ENCODE data around the gene SDCCAG8.

SDCCAG8 gene

DNA sequence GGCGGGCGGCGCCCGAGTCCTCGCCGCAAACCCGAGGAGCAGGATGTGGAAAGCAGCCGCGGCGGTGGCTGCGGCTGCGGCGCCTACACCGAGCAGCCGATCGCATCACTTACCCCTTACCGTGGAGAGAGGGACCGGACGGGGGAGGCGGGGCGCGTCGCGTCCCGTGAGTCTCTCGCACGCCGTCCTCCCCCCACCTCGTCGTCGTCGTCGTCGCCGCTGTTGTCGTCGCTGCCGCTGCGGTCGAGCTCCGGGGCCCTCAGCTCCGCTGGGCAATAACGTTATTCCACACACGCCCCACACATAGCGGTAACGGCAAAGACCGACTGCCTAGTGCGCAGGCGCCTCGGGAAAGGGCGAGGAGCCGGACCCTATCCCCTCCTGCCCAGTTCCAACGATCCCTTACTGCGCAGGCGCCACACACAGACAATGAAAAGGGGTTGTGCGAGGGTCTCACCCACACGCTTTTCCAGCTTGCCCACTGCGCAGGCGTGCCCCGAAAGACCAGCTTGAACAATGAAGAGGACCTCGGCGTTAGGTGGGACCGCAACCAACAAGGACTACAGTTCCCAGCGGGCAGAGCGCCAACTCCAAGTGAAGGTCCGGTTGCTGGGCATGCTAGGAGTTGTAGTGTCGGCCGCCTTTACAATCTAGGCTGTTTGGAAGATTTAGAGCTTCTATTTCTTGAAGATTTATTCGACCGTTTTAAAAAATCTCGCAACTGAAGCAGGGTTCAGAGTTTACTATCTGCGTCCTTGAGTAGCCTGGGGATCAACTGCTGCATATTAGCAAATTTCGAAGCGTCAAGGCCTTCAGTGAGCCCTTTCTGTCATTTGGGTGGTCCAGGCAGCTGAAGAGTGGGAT, 682 bp upstream of the SDCCAG8 start, which contains the start of gene CEP170:
CEP170 (minus strand) TSS at position 355 of the 864 bp plus-strand sequence. CDS start 30,001 bp downstream, outside the sequence.
- DNase-seq: peak; percentile 91

DNA sequence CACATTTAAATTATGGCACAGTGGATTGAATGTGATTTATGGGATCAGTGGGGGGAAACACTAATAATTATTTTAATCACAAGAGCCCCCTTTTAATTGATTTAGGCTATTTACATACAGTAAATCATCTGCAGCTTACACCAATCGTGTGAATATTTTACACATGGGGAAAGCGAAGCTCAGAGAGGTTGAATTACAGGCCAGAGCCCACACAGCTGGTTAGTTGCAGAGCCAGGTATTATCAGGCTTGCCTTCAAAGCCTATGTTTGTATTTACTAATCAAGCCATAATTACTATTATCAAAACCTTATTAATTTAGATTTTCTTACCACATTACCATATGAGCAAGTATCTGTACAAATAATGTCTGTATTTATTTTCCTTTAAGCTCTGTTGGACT, 749 bp downstream of the SDCCAG8 start:
- no peak for DNase-seq

DNA sequence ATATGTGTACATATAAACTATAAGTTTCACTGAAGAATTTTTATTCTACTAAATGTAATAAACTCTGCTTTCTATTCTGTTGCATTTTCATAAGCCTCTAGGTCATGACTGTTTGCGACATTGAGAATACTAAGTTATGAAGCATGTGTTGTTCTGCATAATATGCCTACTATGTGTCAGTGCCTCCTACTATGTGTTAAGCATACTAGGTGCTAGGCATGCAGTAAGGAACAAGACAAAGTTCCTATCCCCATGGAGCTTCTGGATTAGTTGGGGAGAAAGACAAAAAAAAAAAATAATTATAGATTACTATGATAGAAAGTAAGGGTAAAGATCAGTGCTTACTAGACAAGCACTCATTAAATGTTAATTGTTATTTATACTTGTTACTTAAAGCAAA, 1.3 kb downstream of the SDCCAG8 start:
- DNase-seq: no peak

DNA sequence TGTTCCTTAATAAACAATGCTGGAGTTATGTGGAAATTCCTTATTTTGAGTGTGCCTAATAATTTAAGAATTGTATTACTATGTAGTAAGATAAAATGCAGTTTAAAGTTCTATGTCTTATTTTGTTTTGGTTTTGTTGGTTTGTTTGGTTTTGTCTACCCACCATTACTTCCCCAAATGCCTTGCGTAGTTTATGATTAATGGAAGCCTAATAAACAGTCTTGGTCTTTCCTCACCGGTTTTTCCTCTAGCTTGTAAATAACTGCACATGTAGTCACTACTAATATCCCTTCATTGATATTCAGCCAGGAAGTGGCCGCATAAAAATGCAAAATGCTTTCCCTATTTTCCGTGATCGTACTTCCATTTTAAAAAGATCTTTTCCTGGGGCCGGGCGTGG, 2.9 kb downstream of the SDCCAG8 start:
- DNase-seq: no peak

DNA sequence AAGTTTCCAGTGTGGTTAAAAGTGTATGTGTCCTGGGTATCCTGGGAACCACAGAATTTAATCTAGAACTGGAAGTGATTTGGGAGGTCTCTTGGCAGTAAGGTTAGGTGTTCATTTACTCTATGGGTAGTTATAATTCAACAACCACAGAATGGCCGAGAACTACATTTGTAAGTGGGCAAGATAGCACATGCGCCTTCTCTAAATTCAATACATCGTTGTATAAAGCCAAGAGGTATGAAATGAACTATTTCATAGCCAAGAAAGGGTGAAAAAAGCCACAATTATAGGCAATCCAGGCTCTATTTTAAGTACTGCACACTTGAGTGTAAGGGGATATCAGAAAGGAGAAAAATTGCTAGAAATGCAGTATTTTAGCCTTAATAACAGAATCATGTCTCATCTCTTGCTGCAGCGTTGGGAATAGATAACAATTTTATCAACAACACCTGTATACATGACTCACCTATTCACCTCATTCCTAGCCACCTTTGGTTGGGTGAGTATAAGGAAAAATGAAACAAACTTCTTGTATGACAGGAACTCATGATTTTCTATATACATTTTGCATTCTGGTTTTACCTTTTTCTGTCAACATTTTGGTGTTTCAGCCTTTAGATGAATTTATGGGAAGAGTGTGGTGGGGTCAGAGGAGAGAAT, 4.5 kb downstream of the SDCCAG8 start:
- DNase-seq: no peak

DNA sequence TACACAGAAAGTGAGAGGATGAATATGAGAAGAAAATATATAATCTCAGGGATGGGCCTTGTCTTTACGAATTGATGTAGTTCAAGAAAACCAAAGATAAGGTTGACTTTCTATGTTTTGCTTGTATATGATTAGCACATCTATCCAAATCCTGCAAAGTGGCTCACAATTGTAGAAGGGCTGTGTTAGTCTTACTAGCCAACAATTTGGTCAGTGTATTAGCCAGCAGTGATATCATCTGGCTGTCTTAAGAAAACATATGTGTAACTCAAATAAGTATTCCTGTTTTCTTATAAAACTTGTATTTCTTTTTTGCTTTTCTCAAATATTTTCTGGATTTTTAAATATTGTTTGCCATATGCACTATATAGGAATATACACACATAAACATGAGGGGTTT, 5.5 kb downstream of the SDCCAG8 start:
- DNase-seq: no peak

DNA sequence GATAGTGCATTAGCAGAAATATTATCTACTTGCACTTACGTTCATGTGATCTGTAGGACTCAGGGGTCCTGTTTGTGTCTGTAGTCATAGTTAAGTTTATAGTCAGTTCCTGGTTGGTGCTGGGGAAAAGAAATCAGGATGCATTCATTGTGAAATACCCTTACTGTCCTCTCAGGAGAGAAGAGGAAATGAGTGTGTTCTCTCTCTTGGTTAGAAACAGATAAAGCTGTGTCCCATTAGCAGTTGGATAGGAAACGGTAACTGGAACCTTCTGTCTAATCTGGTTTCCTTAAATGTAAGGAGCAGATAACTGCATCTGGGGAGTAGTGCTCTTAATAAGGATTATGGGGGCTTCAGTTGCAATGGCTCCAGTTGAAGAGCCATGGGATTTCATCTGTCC, 8.9 kb downstream of the SDCCAG8 start:
- DNase-seq: no peak

DNA sequence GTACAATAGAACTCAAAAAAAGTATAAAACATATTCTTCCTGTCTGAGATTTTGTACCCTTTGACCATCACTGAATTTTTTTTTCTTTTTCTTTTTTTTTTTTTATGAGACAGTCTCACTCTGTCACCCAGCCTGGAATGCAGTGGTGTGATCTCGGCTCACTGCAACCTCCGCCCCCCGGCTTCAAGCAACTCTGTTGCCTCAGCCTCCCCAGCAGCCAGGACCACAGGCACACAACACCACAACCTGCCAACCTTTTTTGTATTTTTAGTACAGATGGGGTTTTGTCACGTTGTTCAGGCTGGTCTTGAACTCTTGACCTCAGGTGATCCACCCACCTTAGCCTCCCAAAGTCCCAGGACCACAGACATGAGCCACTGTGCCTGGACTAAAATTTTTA, 10.4 kb downstream of the SDCCAG8 start:
- no peak for DNase-seq

DNA sequence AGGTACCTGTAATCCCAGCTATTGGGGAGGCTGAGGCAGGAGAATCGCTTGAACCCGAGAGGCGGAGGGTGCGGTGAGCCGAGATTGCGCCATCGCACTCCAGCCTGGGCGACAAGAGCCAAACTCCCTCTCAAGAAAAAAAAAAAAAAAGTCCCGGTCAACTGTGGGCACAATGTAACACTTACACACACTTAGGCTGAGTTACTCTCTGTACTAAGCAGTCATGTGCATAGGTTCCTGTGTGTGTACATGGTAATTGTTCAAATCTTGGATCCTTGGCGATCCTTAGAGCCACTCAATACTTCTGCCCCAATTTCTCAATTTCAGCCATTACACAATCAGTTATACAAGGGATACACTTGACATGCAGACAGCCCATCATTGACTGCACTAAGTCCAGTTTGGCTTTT, 11.6 kb downstream of the SDCCAG8 start:
- DNase-seq: no peak

DNA sequence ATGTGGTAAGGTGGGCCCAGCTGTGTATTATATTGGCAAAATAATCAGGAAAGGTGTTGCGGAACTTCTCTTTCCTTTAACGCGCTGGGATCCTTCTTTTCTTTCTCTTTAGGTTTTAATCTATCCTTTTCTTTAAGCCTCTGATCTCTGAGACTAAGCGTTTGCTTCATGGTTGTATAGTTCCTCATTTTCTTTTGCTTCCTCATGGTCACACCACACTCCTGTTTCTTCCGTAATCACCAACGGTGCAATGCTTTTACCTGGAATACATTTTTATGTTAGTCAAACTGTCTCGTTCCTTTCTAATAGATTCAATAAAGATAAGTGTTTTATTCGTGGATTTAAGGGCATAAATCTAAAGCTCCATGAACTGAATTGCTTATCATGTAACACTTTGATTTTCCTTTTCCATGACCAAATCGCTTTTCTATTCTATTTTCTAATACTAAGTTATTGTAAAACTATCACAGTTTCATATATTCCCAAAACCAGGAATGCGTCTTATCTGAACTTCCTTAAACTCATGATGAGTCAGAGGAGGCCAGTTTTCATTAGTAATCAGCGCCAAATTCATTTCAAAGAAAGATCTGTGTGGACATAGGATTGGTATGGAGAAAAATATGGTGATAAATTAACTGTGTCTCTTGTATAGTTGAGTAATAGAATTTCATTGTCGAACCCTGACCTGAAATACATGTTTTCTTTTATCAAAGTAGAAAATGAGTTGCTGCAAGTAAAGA, 12.2 kb downstream of the SDCCAG8 start:
- no peak for DNase-seq

DNA sequence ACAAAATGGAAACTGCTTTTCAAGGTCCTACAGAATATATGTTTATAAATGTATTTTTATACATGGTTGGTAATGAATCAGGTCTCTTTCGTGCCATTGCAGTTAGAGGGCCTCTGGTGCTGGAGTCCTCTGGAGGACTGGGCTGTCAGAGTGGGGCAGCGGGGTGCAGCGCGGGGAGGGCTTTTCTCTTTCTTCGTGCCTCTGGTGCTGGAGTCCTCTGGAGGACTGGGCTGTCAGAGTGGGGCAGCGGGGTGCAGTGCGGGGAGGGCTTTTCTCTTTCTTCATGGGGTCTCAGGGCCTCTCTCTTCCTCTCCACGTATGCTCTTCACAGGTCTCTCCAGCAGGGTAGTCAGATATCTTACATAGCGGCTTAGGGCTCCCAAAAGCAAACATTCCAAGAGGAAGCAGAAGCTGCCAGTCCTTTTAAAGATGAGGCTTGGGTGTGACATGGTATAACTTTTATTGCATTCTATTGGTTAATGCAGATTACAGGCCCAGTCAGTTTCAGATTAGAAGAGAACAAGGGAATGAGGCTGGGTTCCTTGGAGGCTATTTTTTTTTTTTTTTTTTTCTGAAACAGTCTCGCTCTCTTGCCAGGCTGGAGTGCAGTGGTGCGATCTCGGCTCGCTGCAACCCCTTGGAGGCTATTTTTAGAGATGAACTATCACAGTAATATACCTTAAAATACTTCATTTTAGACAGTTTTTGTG, 13.1 kb downstream of the SDCCAG8 start:
- DNase-seq: no peak

DNA sequence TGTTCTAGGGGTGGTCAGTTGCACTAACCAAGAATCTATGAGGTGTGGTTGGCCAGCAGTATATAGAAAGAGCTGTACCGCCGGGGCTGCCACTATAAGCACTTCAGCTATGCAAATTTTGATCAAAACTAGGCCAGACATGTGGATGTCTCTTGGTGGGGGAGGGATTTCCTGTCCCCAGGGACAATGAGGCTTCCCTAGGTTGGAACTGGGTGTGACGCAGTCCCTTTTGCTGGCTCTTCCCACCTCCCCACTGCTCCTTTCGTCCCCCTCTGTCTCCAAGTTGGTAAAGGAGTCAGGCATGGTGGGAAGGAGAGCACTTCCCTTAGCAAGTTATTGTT, 13.6 kb downstream of the SDCCAG8 start:
- DNase-seq: no peak

DNA sequence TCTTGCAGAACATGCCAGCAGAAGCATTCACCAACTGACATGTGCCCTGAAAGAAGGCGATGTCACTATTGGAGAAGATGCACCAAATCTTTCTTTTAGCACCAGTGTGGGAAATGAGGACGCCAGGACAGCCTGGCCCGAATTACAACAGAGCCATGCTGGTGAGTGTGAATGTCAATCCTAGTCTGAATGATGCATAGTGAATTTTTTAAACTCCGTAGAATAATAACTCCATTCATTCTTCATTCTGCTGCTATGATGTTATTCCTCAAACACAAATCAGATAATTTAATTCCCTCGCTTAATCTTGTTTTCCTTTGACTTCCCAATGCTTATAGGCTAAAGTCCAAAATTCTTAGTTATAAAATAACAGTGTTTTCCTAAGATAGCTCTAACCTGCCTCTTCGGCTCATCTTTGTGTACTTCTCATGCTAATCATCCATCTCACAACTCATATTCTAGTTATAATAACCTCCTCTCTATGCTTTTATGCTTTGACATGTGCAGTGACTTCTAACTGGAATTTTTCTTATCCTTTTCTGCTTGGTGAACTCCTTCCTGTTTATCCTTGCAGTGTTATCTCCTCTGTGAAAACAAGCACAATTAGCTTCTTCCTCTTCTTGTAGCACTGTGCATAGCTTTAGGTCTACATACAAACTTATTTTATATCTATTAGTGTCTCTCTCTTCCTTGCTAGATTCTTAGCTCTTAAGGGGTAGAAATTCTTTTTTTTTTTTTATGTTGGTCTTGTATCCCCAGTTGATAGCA, 14.4 kb downstream of the SDCCAG8 start:
- DNase-seq: no peak

DNA sequence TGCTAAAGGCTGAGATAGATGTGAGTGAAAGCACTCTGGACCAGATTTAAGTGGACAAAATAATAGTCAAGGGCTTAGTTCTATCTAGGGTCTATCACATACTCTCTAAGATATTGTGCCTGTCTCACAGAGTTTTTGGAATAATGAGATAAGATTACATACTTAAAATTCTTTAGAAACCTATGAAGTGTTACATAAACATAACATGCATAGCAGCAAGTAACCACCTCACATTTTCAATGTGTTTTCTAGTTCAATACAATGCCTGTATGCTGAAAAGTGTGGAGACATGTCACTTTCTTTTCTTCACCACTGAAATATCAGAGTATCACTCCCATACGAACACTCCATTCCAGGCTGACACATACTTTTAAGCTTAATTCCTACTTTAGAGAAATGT, 16.2 kb downstream of the SDCCAG8 start:
- DNase-seq: no peak

DNA sequence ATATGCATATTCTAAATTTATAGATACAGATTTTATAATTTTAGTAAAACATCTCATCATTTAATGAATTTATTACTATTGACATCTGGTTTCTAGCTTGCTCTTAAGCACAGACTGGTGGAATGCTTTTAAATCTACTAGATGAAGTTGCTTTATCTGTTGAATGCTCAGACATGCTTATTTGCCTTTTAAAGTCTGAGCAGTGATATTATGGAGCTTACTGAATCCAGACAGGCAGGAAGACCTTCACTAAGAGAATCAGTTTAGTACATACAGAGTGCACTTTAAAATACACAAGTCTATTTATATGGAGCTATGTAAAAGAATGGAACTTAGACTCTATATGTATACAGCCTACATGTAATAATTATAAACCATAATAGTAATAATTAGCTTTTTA, 16.6 kb downstream of the SDCCAG8 start:
- no peak for DNase-seq

DNA sequence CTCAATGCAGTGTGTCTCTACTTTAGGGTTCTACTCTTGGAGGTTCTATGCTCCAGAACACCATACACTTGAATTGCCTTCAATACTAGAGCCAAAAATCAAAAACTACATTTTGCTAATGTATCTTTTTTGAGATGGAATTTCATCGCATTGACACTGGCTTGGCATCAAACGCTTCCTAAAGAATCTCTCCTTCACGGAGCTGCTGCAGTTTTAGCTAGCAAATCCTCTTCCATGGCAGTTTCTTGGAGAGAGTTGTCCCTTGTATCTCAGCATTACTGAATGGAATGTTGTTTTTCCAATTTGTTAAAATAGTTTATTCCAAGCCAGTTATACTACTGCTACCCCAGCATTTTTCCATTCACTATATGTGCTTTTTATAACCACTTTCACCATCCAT, 17.7 kb downstream of the SDCCAG8 start:
- no peak for DNase-seq

DNA sequence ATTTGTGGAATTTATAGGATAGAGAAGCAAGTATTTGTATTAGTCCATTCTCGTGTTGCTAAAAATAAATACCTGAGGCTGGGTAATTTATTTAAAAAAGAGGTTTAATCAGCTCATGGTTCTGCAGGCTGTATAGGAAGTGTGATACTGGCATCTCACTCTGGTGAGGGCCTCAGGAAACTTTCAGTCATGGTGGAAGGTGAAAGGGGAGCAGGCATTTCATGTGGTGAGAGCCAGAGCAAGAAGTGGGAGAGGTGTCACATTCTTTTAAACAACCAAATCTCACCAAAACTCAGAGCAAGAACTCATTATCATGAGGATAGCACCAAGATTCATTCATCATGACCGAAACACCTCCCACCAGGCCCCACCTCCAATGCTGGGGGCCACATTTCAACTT, 18.1 kb downstream of the SDCCAG8 start:
- DNase-seq: no peak

DNA sequence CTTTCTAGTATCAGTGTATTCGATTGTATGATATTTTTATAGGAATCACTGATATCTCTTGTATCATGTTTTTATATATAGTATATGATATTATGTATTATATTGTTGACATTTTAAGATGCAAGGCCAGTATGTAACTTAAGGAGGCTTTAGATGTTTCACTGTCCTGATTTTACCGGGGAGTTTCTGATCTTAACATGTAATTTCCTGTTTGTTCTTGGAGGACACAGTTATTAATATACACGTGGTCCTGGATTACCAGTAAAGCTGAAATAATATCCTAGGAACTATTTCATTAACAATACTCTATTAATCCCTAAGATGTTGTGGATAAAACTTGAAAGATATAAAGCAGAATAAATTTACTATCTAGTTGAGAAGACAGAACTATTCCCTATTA, 19.5 kb downstream of the SDCCAG8 start:
- no peak for DNase-seq

DNA sequence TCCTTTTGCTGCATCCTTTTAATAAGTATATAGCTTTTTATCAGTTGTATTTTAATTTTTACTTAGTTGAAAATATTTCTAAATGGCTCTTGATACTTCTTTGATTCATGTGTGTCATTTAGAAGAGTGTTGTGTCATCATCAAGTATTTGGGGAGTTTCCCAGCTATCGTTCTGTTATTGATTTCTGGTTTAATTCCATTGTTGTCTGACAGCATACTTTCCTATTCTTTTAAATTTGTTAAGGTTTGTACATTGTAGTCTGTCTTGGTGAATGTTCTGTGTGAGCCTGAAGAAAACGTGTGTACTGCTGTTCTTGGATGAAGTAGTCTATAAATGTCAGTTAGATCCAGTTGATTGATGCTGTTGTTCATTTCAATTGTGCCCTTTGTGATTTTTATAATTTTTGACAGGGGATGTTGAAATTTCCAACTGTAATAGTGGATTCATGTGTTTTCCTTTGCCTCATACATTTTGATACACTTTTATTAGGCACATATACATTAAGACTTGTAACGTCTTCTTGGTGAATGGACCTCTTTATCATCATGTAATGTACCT, 24.8 kb downstream of the SDCCAG8 start:
- DNase-seq: no peak

DNA sequence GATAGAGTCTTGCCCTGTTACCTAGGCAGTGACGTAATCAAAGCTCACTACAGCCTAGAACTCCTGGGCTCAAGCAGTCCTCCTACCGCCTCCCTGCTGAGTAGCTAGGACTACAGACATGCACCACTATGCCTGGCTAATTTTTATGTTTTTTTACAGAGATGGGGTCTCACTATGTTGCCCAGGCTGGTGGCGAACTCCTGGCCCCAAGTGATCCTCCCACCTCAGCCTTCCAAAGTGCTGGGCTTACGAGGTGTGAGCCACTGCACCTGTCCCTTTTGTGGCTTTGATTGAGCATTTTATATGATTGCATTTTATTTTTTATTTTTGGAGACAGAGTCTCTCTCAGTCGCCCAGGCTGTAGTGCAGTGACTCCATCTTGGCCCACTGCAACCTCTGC, 25.8 kb downstream of the SDCCAG8 start:
- DNase-seq: no peak

DNA sequence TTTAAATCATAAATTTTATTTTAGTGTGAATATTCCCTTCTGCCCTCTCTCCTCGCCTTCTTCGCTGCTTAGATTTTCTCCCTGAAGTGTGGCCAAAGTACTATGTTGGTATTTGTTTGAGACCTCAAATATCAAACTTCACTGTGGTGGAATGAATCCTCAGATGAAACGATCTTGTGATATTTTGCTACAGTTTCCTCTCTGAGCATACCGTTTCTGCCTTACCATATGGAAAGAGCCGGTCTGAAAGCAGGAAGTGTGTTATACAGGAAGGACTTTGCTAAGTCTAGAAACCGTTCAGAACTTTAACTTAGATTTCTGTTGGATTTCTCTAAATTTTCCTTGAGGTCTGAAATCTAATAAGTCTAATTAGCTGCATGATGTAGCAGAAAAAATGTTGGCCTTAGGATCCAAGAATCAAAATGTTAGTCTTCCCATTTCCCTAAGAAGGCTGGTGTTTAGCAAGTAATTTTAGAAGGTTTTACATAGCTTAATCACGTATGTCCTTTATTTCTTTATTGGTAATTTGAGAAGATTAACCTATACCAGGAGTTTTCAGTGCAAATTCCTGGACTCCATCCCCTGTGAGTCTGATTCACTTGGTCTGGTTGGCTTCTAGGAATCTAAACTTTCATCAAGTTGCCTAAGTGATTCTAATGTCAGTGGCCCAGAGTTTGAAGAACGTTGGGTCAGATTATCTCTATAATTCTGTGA, 30.7 kb downstream of the SDCCAG8 start:
- DNase-seq: no peak

DNA sequence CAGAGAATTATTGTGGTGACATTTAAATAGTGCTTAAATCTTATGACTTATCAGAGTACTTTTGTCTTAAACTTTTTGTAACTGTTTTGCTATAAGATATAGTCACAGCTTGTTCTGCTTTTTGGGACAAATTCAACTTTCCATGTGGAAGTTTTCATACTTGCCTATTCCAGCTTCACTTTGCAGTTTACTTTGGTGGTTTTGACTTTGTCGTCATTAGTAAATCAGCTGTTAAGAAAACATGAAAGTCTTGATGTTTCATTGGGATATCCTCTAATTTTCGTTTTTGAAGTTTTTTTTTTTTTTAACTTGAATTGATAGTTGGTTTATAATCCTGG, 31.3 kb downstream of the SDCCAG8 start:
- DNase-seq: no peak

Data from stimulated activated CD4-positive, alpha-beta T cell treated with anti-CD3 and anti-CD28 coated beads, Interleukin-4, amount 100 ng/mL, for 1 hour (primary cell).